ENCODE measurements around the gene PTGES2.
A peak's percentile ranks its signal among the peaks of the same experiment; 100 is the strongest.

The PTGES2 gene

DNA sequence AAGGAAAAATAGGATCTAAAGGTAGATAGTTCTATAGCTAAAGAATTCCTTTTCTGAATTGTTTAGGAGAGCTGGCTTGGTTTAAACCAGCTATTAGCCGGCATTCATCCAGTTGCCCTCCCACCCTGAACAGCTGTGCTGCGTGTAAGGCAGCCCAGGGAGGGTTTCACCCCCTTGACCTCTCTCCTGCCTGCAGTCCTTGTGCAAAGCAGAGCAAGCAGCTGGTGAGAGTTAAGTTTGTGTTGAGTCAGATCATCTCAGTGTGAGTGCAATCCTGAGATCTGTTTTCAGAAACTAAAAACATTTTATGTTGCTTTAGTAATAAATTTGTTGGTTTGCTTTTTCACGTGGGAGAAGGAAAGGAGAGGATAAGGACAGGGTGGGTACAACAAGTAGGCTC lies 46.5 kb downstream of the PTGES2 start:
- TF ChIP-seq ZFX (IDR thresholded peaks at IDR 0.05) = no peak
- TF ChIP-seq, protein P1, sequence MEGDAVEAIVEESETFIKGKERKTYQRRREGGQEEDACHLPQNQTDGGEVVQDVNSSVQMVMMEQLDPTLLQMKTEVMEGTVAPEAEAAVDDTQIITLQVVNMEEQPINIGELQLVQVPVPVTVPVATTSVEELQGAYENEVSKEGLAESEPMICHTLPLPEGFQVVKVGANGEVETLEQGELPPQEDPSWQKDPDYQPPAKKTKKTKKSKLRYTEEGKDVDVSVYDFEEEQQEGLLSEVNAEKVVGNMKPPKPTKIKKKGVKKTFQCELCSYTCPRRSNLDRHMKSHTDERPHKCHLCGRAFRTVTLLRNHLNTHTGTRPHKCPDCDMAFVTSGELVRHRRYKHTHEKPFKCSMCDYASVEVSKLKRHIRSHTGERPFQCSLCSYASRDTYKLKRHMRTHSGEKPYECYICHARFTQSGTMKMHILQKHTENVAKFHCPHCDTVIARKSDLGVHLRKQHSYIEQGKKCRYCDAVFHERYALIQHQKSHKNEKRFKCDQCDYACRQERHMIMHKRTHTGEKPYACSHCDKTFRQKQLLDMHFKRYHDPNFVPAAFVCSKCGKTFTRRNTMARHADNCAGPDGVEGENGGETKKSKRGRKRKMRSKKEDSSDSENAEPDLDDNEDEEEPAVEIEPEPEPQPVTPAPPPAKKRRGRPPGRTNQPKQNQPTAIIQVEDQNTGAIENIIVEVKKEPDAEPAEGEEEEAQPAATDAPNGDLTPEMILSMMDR (conservative IDR thresholded peaks at IDR 0.05) = no peak
- peak overlapping the region; percentile 30 for H3K27ac ChIP-seq

DNA sequence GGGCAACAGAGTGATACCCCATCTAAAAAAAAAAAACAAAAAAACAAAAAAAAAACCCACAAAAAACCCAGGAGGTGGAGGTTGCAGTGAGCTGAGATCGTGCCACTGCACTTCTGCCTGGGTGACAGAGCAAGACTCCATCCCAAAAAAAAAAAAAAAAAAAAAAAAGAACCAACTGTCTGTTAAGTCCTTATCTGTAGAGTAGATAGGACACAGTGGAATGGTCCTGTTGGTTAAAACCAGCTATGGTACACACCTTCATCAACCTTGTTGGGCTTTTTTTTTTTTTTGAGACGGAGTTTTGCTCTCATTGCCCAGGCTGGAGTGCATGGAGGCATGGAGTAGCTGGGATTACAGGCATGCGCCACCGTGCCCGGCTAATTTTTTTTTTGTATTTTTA lies 47.3 kb downstream of the PTGES2 start:
- peak overlapping the region; percentile 85 for H3K27ac ChIP-seq
- no peak for TF ChIP-seq ZFX (IDR thresholded peaks at IDR 0.05)
- TF ChIP-seq, protein P1 (conservative IDR thresholded peaks at IDR 0.05) = no peak

DNA sequence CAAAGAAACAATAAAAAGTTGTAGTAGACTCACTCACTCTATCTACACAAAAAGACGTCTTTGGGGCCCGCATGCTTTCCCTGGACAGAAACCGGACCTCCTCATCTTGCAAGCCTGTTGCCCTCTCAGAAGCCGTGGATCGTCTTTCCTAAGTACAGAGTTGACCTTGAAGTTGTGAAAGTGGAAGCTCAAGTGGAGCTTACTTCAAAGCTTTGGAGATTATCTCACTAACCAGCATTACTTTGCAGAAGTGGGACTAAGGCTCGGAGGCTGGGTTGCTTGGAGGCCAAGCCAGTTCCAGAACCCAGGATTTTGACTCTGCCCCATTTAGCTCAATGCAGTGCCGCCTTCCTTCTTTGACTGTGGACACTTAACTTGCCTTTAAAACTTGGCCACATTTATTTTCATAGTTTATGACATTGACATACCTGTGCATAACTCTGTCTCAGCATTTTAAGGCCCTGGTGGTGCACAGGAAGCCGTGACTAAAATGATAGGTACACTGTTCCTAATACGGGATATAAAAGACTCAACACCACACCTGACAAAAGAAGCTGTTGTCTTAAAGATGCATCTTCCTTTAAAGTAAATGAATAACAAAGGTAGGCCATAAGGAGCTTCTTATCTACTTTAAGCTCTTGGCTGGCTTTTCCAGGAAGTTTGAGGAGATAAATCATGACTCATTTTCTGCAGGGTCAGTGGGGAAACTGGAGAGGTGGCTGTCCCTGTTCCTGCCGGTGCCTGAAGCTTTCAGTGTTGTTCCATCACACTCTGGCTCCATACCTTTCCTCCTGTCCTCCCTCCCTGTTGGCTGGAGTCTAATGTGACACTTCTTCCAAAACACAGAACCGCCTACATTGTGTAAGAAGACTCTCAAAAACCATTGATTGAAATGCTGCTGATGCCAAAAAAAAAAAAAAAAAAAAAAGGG lies 48.8 kb downstream of the PTGES2 start:
- H3K27ac ChIP-seq = peak overlapping the region; percentile 85
- TF ChIP-seq, protein P1 (conservative IDR thresholded peaks at IDR 0.05) = no peak
- TF ChIP-seq ZFX (IDR thresholded peaks at IDR 0.05) = no peak

DNA sequence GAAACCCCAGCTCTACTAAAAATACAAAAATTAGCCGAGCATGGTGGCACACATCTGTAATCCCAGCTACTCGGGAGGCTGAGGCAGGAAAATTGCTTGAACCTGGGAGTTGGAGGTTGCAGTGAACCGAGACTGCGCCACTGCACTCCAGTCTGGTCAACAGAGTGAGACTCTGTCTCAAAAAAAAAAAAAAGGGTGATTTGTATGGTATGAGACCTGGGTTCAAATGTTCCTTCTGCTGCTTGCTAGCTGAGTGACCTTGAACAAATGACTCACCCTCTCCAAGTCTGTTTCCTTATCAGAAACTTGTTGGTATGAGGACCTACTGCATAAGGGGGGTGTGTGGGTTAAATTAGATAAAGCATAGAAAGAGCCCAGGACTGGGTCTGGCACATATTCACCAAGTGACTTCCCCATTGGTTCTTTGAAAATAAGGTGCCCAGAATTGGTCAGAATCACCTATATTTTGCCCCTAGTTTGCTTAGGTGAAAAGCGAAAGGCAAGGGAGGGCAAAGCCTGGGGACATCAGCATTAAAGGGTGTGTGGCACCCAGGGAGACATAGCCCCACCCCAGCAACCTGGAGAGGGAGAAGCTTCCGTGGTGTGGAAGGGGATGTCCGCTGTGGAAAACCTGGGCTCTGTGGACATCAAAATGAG lies 49.6 kb downstream of the PTGES2 start:
- no peak for TF ChIP-seq ZFX (IDR thresholded peaks at IDR 0.05)
- TF ChIP-seq, protein P1 (conservative IDR thresholded peaks at IDR 0.05) = no peak
- H3K27ac ChIP-seq = peak overlapping the region; percentile 85

- TF ChIP-seq, protein P1 (conservative IDR thresholded peaks at IDR 0.05) = no peak
- TF ChIP-seq ZFX (IDR thresholded peaks at IDR 0.05) = no peak
- peak overlapping the region; percentile 97 for H3K27ac ChIP-seq
Measured at GRCh38 chr9:128073253-128073886, 54.2 kb downstream of the PTGES2 start.

- H3K27ac ChIP-seq = peak overlapping the region; percentile 97
- TF ChIP-seq, protein P1 (conservative IDR thresholded peaks at IDR 0.05) = no peak
- no peak for TF ChIP-seq ZFX (IDR thresholded peaks at IDR 0.05)
Measured at GRCh38 chr9:128072144-128073021, 55.1 kb downstream of the PTGES2 start.

DNA sequence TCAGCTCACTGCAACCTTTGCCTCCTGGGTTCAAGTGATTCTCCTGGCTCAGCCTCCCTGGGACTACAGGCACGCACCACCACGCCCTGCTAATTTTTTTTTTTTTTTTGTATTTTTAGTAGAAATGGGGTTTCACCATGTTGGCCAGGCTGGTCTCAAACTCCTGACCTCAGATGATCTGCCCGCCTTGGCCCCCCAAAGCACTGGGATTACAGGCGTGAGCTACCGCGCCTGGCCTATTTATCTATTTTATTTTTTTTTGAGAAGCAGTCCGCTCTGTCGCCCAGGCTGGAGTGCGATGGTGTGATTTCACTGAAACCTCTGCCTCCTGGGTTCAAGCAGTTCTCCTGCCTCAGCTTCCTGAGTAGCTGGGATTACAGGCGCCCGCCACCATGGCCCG lies 56.1 kb downstream of the PTGES2 start:
- H3K27ac ChIP-seq = peak overlapping the region; percentile 97
